ENCODE results near the gene TMEM247.

The TMEM247 gene

DNA sequence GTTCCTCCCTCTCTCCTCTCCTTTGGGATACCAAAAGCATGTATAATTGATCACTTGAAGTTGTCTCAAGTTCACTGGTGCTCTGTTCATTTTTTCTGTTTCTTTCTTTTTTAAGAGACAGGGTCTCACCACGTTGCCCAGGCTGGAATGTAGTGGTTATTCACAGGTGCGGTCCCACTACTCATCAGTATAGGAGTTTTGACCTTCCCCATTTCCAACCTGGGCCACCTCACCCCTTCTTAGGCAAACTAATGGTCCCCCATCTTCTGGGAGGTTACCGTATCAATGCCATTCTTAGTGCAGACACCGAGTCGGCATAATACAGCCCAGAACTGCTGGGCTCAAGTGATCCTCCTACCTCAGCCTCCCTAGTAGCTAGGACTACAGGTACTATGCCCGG lies 31.3 kb upstream of the TMEM247 start:
- Histone ChIP-seq H4K20me1 (ENCODE audit: insufficient read depth, low read length) (no peaks in the 10 kb centered on the region), H3K4me3 (ENCODE audit: low read depth in 1 of 2, low read length in 2 of 2) (no peak overlapping the region), H3K79me2 (ENCODE audit: insufficient read depth, low read length) (no peaks in the 10 kb centered on the region), H3K4me1 (ENCODE audit: insufficient read depth, low read length) (no peaks in the 10 kb centered on the region), H3K9ac (ENCODE audit: low read depth, low read length) (no peak overlapping the region), H3K9me3 (ENCODE audit: insufficient read depth, low read length, severe bottlenecking) (peaks cover 3% of the 10 kb centered on the region), H3K27me3 (ENCODE audit: insufficient read depth, low read length, poor library complexity) (no peaks in the 10 kb centered on the region), H3K27ac (ENCODE audit: low read length) (no peak overlapping the region), H3K4me2 (ENCODE audit: insufficient read depth, low read length) (no peak overlapping the region), H2AFZ (ENCODE audit: low read depth, low read length) (no peak overlapping the region), H3K36me3 (ENCODE audit: insufficient read depth, low read length) (no peaks in the 10 kb centered on the region)
- TF ChIP-seq, protein P1, sequence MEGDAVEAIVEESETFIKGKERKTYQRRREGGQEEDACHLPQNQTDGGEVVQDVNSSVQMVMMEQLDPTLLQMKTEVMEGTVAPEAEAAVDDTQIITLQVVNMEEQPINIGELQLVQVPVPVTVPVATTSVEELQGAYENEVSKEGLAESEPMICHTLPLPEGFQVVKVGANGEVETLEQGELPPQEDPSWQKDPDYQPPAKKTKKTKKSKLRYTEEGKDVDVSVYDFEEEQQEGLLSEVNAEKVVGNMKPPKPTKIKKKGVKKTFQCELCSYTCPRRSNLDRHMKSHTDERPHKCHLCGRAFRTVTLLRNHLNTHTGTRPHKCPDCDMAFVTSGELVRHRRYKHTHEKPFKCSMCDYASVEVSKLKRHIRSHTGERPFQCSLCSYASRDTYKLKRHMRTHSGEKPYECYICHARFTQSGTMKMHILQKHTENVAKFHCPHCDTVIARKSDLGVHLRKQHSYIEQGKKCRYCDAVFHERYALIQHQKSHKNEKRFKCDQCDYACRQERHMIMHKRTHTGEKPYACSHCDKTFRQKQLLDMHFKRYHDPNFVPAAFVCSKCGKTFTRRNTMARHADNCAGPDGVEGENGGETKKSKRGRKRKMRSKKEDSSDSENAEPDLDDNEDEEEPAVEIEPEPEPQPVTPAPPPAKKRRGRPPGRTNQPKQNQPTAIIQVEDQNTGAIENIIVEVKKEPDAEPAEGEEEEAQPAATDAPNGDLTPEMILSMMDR (IDR thresholded peaks at IDR 0.05; ENCODE audit: borderline replicate concordance, extremely low read depth, low read length, poor library complexity, severe bottlenecking), result no peak
- TF ChIP-seq EZH2 (IDR thresholded peaks at IDR 0.05; ENCODE audit: borderline replicate concordance, low read depth, low read length, severe bottlenecking), result no peak
- DNase-seq (no peak), ATAC-seq (ENCODE audit: insufficient read depth, low read depth) (no peak)

DNA sequence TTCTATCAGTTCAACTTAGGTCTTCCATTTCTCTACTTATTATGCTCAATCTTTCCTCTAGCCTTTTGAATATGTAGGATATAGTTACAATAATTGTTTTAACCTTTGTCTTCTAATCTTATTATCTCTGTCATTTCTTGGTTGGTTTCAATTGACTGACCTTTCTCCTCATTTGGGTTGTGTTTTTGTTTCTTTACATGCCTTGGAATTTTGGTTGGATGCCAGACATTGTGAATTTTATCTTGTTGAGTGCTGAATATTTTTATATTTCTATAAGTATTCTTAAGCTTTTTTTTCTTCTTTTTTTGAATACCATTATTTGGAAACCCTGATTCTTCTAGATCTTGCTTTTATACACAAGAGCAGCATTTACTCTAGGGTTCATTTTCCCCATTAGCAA lies 30.7 kb upstream of the TMEM247 start:
- Histone ChIP-seq H3K27ac (ENCODE audit: low read length) (no peak overlapping the region), H3K4me2 (ENCODE audit: insufficient read depth, low read length) (no peak overlapping the region), H3K9me3 (ENCODE audit: insufficient read depth, low read length, severe bottlenecking) (peaks cover 3% of the 10 kb centered on the region), H3K4me3 (ENCODE audit: low read depth in 1 of 2, low read length in 2 of 2) (no peak overlapping the region), H3K4me1 (ENCODE audit: insufficient read depth, low read length) (no peaks in the 10 kb centered on the region), H2AFZ (ENCODE audit: low read depth, low read length) (no peak overlapping the region), H3K9ac (ENCODE audit: low read depth, low read length) (no peak overlapping the region), H3K36me3 (ENCODE audit: insufficient read depth, low read length) (no peaks in the 10 kb centered on the region), H4K20me1 (ENCODE audit: insufficient read depth, low read length) (no peaks in the 10 kb centered on the region), H3K27me3 (ENCODE audit: insufficient read depth, low read length, poor library complexity) (no peaks in the 10 kb centered on the region), H3K79me2 (ENCODE audit: insufficient read depth, low read length) (no peaks in the 10 kb centered on the region)
- DNase-seq (no peak), ATAC-seq (ENCODE audit: insufficient read depth, low read depth) (no peak)
- TF ChIP-seq EZH2 (IDR thresholded peaks at IDR 0.05; ENCODE audit: borderline replicate concordance, low read depth, low read length, severe bottlenecking), result no peak
- TF ChIP-seq, protein P1 (IDR thresholded peaks at IDR 0.05; ENCODE audit: borderline replicate concordance, extremely low read depth, low read length, poor library complexity, severe bottlenecking), result no peak

DNA sequence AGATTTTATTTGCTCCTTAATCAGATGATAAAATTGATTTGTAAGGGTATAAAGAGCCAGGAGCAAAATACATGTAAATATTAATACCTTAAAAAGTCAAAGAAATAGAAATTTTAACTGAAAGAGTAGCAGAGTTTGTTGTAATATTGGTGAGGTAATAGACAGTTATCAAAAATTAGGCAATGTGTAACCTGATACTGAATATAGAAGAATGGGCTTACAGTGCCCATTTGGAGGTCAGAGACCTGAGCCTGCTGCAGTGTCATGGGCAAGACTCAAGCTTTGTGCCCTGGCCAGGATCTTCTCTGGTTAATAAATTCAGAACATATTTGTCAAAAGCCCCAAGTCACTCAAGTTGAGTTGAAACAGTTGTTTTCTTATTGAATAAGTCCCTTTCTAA lies 29.7 kb upstream of the TMEM247 start:
- DNase-seq, result no peak
- Histone ChIP-seq H3K4me1 (ENCODE audit: insufficient read depth, low read length) (no peaks in the 10 kb centered on the region), H3K9ac (ENCODE audit: low read depth, low read length) (no peak overlapping the region), H3K4me3 (ENCODE audit: low read depth in 1 of 2, low read length in 2 of 2) (no peak overlapping the region), H3K27ac (ENCODE audit: low read length) (no peak overlapping the region), H4K20me1 (ENCODE audit: insufficient read depth, low read length) (no peaks in the 10 kb centered on the region), H3K79me2 (ENCODE audit: insufficient read depth, low read length) (no peaks in the 10 kb centered on the region), H2AFZ (ENCODE audit: low read depth, low read length) (no peak overlapping the region), H3K4me2 (ENCODE audit: insufficient read depth, low read length) (no peak overlapping the region), H3K36me3 (ENCODE audit: insufficient read depth, low read length) (no peaks in the 10 kb centered on the region), H3K9me3 (ENCODE audit: insufficient read depth, low read length, severe bottlenecking) (peaks cover 3% of the 10 kb centered on the region), H3K27me3 (ENCODE audit: insufficient read depth, low read length, poor library complexity) (no peaks in the 10 kb centered on the region)
- TF ChIP-seq, protein P1 (IDR thresholded peaks at IDR 0.05; ENCODE audit: borderline replicate concordance, extremely low read depth, low read length, poor library complexity, severe bottlenecking), result no peak
- no peak for ATAC-seq (ENCODE audit: insufficient read depth, low read depth)

DNA sequence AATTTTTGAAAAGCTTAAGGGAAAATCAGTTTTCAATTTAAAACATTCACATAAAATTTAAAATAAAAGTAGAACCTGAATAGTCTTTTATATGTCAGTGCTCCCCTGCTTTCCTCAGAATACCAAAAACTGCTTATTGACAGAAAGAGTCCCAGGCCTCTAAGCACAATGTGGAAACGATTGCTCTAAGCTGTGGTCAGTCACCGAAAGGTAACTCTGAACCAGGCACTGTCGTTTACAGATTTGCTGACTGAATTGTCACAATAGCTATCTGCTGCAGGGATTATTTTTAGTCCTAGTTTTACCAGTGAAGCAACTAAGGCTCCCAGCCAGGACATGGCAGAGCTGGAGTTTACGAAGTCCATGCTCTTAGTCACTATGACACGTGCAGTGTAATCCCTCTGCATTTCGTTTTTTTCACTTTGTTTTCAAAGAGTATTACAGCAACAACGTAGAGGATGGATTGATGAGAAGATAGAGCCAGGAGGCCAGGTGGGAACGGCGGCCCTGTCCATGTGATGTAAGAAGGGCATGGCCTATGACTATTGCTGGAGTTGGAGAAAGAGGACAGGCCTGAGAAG lies 28.1 kb upstream of the TMEM247 start:
- ATAC-seq (ENCODE audit: insufficient read depth, low read depth) (no peak), DNase-seq (no peak)
- no peaks in the 10 kb centered on the region for H3K27me3 ChIP-seq (ENCODE audit: insufficient read depth, low read length, poor library complexity)
- no peaks in the 10 kb centered on the region for H3K36me3 ChIP-seq (ENCODE audit: insufficient read depth, low read length)
- no peak overlapping the region for H2AFZ ChIP-seq (ENCODE audit: low read depth, low read length)
- H3K9ac ChIP-seq (ENCODE audit: low read depth, low read length), result no peak overlapping the region
- no peaks in the 10 kb centered on the region for H4K20me1 ChIP-seq (ENCODE audit: insufficient read depth, low read length)
- no peaks in the 10 kb centered on the region for H3K79me2 ChIP-seq (ENCODE audit: insufficient read depth, low read length)
- H3K4me1 ChIP-seq (ENCODE audit: insufficient read depth, low read length), result no peaks in the 10 kb centered on the region
- H3K27ac ChIP-seq (ENCODE audit: low read length), result no peak overlapping the region
- no peak overlapping the region for H3K4me3 ChIP-seq (ENCODE audit: low read depth in 1 of 2, low read length in 2 of 2)
- no peaks in the 10 kb centered on the region for H3K9me3 ChIP-seq (ENCODE audit: insufficient read depth, low read length, severe bottlenecking)
- H3K4me2 ChIP-seq (ENCODE audit: insufficient read depth, low read length), result no peak overlapping the region
- no peak for TF ChIP-seq EZH2 (IDR thresholded peaks at IDR 0.05; ENCODE audit: borderline replicate concordance, low read depth, low read length, severe bottlenecking)
